ENCODE measurements around the gene CDK4. TPM values are rescaled to one million over a fixed set of nuclear protein-coding genes. Genes with fewer than 3 reads are reported as not detected.

CDK4 gene
- total and polyA plus RNA-seq, 2 of the 13 experiments (the other 11 are each of a cell fraction or from before 2014, with no cell fraction given), result 191 to 209 TPM

GRCh38 chr12:57771873-57772428, 19.8 kb upstream of the CDK4 start, which contains the start of gene METTL1 (continued):
- TF ChIP-seq CHD2 (IDR thresholded peaks at IDR 0.05; ENCODE audit: low read depth, low read length) (no peak), ELK4 (CRISPR knock-in tag; IDR thresholded peaks at IDR 0.05; ENCODE audit: borderline replicate concordance) (no peak), ZNF337 (CRISPR knock-in tag; IDR thresholded peaks at IDR 0.05; ENCODE audit: borderline replicate concordance, low read depth) (peak; percentile 58; the same call in 1 of the 2 replicates), PAWR (CRISPR knock-in tag; IDR thresholded peaks at IDR 0.05; ENCODE audit: borderline replicate concordance) (0 out of 2 replicates have a peak, but pooled peaks have one; percentile 31), ARNT (IDR thresholded peaks at IDR 0.05) (no peak), SMAD9 (CRISPR knock-in tag; IDR thresholded peaks at IDR 0.05) (no peak), SRSF9 (IDR thresholded peaks at IDR 0.05; ENCODE audit: borderline replicate concordance, insufficient read depth, low read depth, low read length, poor library complexity, severe bottlenecking) (no peak), ZSCAN29 (CRISPR knock-in tag; conservative IDR thresholded peaks at IDR 0.05) (peak; percentile 76), PHF21A (CRISPR knock-in tag; IDR thresholded peaks at IDR 0.05) (peak; percentile 68), ZSCAN31 (CRISPR knock-in tag; IDR thresholded peaks at IDR 0.05; ENCODE audit: low read depth) (peak; percentile 92; the same call in 1 of the 2 replicates), GZF1 (CRISPR knock-in tag; IDR thresholded peaks at IDR 0.05) (no peak), CREB3 (CRISPR knock-in tag; IDR thresholded peaks at IDR 0.05) (no peak), THAP11 (CRISPR knock-in tag; IDR thresholded peaks at IDR 0.05) (peak; percentile 91)
- TF ChIP-seq, protein P1, sequence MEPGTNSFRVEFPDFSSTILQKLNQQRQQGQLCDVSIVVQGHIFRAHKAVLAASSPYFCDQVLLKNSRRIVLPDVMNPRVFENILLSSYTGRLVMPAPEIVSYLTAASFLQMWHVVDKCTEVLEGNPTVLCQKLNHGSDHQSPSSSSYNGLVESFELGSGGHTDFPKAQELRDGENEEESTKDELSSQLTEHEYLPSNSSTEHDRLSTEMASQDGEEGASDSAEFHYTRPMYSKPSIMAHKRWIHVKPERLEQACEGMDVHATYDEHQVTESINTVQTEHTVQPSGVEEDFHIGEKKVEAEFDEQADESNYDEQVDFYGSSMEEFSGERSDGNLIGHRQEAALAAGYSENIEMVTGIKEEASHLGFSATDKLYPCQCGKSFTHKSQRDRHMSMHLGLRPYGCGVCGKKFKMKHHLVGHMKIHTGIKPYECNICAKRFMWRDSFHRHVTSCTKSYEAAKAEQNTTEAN (CRISPR knock-in tag; conservative IDR thresholded peaks at IDR 0.05), result peak; percentile 53; the same call in 1 of the 2 replicates
- TF ChIP-seq, protein P2, sequence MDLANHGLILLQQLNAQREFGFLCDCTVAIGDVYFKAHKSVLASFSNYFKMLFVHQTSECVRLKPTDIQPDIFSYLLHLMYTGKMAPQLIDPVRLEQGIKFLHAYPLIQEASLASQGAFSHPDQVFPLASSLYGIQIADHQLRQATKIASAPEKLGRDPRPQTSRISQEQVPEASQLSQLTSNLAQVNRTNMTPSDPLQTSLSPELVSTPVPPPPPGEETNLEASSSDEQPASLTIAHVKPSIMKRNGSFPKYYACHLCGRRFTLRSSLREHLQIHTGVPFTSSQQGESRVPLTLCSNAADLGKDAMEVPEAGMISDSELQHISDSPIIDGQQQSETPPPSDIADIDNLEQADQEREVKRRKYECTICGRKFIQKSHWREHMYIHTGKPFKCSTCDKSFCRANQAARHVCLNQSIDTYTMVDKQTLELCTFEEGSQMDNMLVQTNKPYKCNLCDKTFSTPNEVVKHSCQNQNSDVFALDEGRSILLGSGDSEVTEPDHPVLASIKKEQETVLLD (CRISPR knock-in tag; IDR thresholded peaks at IDR 0.05; ENCODE audit: low read depth), result no peak; the same call in 1 of the 2 replicates
- TF ChIP-seq, protein P3, sequence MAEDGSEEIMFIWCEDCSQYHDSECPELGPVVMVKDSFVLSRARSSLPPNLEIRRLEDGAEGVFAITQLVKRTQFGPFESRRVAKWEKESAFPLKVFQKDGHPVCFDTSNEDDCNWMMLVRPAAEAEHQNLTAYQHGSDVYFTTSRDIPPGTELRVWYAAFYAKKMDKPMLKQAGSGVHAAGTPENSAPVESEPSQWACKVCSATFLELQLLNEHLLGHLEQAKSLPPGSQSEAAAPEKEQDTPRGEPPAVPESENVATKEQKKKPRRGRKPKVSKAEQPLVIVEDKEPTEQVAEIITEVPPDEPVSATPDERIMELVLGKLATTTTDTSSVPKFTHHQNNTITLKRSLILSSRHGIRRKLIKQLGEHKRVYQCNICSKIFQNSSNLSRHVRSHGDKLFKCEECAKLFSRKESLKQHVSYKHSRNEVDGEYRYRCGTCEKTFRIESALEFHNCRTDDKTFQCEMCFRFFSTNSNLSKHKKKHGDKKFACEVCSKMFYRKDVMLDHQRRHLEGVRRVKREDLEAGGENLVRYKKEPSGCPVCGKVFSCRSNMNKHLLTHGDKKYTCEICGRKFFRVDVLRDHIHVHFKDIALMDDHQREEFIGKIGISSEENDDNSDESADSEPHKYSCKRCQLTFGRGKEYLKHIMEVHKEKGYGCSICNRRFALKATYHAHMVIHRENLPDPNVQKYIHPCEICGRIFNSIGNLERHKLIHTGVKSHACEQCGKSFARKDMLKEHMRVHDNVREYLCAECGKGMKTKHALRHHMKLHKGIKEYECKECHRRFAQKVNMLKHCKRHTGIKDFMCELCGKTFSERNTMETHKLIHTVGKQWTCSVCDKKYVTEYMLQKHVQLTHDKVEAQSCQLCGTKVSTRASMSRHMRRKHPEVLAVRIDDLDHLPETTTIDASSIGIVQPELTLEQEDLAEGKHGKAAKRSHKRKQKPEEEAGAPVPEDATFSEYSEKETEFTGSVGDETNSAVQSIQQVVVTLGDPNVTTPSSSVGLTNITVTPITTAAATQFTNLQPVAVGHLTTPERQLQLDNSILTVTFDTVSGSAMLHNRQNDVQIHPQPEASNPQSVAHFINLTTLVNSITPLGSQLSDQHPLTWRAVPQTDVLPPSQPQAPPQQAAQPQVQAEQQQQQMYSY (CRISPR knock-in tag; IDR thresholded peaks at IDR 0.05), result peak; percentile 94
- TF ChIP-seq, protein P4, sequence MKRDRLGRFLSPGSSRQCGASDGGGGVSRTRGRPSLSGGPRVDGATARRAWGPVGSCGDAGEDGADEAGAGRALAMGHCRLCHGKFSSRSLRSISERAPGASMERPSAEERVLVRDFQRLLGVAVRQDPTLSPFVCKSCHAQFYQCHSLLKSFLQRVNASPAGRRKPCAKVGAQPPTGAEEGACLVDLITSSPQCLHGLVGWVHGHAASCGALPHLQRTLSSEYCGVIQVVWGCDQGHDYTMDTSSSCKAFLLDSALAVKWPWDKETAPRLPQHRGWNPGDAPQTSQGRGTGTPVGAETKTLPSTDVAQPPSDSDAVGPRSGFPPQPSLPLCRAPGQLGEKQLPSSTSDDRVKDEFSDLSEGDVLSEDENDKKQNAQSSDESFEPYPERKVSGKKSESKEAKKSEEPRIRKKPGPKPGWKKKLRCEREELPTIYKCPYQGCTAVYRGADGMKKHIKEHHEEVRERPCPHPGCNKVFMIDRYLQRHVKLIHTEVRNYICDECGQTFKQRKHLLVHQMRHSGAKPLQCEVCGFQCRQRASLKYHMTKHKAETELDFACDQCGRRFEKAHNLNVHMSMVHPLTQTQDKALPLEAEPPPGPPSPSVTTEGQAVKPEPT (CRISPR knock-in tag; IDR thresholded peaks at IDR 0.05; ENCODE audit: low read depth), result peak; percentile 63; the same call in 1 of the 2 replicates
- TF ChIP-seq, protein P5, sequence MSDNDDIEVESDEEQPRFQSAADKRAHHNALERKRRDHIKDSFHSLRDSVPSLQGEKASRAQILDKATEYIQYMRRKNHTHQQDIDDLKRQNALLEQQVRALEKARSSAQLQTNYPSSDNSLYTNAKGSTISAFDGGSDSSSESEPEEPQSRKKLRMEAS (IDR thresholded peaks at IDR 0.05), result peak; percentile 100
